Measurements from ENCODE around the gene CCND1.

The CCND1 gene

DNA sequence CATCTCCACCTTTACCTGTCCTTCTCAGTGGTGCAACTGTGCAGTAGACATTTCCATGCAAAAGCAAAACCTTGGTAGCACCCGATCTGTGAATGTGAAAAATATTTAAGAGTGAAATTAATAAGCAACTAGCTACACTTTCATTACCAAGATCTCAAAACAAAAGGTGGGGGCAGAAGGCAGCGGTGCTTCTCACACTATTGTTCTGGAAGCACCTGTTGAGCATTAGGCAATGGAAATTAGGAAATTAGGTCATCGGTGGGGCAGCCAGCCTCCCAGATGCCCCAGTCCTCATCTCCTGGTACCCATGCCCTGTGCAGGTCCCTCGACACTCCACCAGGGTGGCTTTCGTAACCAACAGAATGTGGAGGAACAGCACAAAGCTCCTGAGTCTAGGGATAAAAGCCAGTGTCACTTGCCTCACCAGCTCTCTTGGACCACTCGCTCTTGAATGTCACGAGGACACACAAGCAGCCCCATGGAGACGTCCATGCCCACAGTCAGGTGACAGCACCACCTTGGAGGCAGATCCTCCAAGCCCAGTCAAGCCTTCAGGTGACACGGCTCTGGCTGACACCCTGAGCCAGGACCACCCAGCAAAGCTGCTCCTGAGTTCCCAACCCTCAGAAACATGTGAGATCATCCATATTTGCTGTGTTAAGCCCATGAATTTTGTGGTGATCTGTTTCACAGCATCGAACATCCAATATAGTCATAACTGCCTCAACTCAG lies 30.9 kb downstream of the CCND1 start:
- TF ChIP-seq CEBPB (IDR thresholded peaks at IDR 0.05) (no peak), CREB1 (IDR thresholded peaks at IDR 0.05; ENCODE audit: low read depth) (no peak), YY1 (IDR thresholded peaks at IDR 0.05; ENCODE audit: low read depth) (no peak), TCF12 (IDR thresholded peaks at IDR 0.05; ENCODE audit: low read depth) (no peak), NFIC (IDR thresholded peaks at IDR 0.05) (no peak), TEAD4 (IDR thresholded peaks at IDR 0.05) (no peak), FOXM1 (IDR thresholded peaks at IDR 0.05; ENCODE audit: borderline replicate concordance, low read depth) (no peak), EGR1 (IDR thresholded peaks at IDR 0.05) (no peak), ZBTB7A (IDR thresholded peaks at IDR 0.05; ENCODE audit: low read depth) (no peak), EP300 (IDR thresholded peaks at IDR 0.05; ENCODE audit: borderline replicate concordance) (no peak), RAD21 (IDR thresholded peaks at IDR 0.05; ENCODE audit: low read depth) (no peak), TAF1 (IDR thresholded peaks at IDR 0.05; ENCODE audit: low read depth) (no peak)
- TF ChIP-seq, protein P1, sequence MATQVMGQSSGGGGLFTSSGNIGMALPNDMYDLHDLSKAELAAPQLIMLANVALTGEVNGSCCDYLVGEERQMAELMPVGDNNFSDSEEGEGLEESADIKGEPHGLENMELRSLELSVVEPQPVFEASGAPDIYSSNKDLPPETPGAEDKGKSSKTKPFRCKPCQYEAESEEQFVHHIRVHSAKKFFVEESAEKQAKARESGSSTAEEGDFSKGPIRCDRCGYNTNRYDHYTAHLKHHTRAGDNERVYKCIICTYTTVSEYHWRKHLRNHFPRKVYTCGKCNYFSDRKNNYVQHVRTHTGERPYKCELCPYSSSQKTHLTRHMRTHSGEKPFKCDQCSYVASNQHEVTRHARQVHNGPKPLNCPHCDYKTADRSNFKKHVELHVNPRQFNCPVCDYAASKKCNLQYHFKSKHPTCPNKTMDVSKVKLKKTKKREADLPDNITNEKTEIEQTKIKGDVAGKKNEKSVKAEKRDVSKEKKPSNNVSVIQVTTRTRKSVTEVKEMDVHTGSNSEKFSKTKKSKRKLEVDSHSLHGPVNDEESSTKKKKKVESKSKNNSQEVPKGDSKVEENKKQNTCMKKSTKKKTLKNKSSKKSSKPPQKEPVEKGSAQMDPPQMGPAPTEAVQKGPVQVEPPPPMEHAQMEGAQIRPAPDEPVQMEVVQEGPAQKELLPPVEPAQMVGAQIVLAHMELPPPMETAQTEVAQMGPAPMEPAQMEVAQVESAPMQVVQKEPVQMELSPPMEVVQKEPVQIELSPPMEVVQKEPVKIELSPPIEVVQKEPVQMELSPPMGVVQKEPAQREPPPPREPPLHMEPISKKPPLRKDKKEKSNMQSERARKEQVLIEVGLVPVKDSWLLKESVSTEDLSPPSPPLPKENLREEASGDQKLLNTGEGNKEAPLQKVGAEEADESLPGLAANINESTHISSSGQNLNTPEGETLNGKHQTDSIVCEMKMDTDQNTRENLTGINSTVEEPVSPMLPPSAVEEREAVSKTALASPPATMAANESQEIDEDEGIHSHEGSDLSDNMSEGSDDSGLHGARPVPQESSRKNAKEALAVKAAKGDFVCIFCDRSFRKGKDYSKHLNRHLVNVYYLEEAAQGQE (IDR thresholded peaks at IDR 0.05; ENCODE audit: low read depth) = no peak
- TF ChIP-seq, protein P2, sequence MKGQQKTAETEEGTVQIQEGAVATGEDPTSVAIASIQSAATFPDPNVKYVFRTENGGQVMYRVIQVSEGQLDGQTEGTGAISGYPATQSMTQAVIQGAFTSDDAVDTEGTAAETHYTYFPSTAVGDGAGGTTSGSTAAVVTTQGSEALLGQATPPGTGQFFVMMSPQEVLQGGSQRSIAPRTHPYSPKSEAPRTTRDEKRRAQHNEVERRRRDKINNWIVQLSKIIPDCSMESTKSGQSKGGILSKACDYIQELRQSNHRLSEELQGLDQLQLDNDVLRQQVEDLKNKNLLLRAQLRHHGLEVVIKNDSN (IDR thresholded peaks at IDR 0.05) = no peak
- TF ChIP-seq, protein P3, sequence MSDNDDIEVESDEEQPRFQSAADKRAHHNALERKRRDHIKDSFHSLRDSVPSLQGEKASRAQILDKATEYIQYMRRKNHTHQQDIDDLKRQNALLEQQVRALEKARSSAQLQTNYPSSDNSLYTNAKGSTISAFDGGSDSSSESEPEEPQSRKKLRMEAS (IDR thresholded peaks at IDR 0.05) = no peak

DNA sequence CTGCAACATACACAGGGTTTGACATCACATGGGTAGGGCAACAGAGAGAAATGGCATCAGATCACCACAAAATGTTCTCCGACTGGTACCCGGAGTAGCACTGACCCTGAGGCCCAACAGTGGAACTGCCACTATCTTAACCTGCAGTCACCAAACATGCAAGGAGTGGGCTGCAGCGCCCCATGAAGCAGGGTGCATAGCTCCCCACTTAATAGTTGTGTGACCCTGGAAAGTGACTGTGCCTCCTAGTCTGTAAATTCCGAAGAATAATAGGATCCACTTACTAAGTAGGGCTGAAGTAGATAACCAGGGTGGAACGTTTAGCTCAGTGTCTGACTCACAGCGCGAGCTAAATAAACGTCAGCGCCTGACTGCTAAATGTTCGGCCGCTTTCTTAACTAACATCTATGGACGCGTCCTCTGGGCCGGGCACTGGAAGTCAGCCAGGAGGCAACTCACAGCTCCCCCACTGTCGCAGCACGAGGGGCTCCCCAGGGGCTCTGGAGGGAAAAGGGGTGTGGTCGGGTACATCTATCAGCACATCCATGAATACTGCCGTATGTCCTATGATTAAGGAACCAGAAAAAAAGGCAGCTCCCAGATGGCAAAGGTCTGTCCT lies 33.4 kb downstream of the CCND1 start:
- TF ChIP-seq, protein P1 (IDR thresholded peaks at IDR 0.05; ENCODE audit: low read depth) = no peak
- TF ChIP-seq TAF1 (IDR thresholded peaks at IDR 0.05; ENCODE audit: low read depth) (no peak), TCF12 (IDR thresholded peaks at IDR 0.05; ENCODE audit: low read depth) (no peak), NFIC (IDR thresholded peaks at IDR 0.05) (no peak), EP300 (IDR thresholded peaks at IDR 0.05; ENCODE audit: borderline replicate concordance) (no peak), EGR1 (IDR thresholded peaks at IDR 0.05) (no peak), TEAD4 (IDR thresholded peaks at IDR 0.05) (no peak), YY1 (IDR thresholded peaks at IDR 0.05; ENCODE audit: low read depth) (no peak), CREB1 (IDR thresholded peaks at IDR 0.05; ENCODE audit: low read depth) (no peak), ZBTB7A (IDR thresholded peaks at IDR 0.05; ENCODE audit: low read depth) (no peak), RAD21 (IDR thresholded peaks at IDR 0.05; ENCODE audit: low read depth) (no peak)
- TF ChIP-seq, protein P3 (IDR thresholded peaks at IDR 0.05) = no peak
- TF ChIP-seq, protein P2 (IDR thresholded peaks at IDR 0.05) = no peak

DNA sequence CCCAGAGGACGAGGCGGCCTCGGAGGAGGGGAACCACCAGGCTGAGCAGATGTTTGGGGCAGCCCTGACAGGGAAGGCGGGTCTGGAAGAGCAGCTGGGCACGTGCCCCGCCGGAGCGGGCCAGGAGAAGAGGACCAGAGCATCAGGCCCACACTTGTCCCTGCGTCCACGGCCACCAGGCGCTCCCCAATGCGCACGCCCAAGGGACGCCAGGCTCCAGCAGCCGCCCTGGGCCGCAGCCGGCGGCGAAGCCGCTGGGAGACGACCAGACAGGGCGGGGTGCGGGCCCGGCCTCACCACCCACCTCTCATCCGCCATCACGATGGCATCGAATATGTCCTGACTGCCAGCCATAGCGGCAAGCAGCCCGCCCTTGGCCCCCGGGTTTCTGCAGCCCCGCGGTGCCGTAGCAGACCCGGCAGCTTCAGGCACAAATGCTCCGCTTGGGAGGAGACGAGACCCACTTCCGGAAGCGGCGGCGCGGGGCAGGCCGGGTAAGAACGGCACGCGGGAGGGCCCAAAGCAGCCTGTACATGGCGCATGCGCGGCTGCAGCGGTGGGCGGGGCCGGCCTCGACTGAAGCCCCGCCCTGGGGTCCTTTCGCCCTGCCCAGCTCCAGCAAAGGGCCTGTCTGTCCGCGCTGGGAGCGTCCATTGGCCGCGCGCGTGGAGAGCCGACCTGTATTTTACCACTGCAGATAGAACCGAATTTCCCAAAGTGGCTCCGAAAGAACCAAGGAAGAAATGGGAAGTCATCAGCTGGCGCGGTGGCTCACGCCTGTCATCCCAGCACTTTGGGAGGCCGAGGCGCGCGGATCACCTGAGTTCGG lies 34.1 kb downstream of the CCND1 start, which contains the start of gene LTO1:
TSS of gene LTO1 (minus strand) at position 468 of the 829 bp plus-strand sequence. CDS start at position 354, 114 bp downstream.
- TF ChIP-seq EP300 (IDR thresholded peaks at IDR 0.05; ENCODE audit: borderline replicate concordance) = no peak
- peak; percentile 49; the same call in 1 of the 2 replicates for TF ChIP-seq YY1 (IDR thresholded peaks at IDR 0.05; ENCODE audit: low read depth)
- no peak for TF ChIP-seq RAD21 (IDR thresholded peaks at IDR 0.05; ENCODE audit: low read depth)
- TF ChIP-seq, protein P2 (IDR thresholded peaks at IDR 0.05) = peak; percentile 72
- TF ChIP-seq TAF1 (IDR thresholded peaks at IDR 0.05; ENCODE audit: low read depth) = peak; percentile 92
- TF ChIP-seq TCF12 (IDR thresholded peaks at IDR 0.05; ENCODE audit: low read depth) = peak; percentile 82
- peak; percentile 41; the same call in 1 of the 2 replicates for TF ChIP-seq NFIC (IDR thresholded peaks at IDR 0.05)
- TF ChIP-seq, protein P3 (IDR thresholded peaks at IDR 0.05) = peak; percentile 74
- peak; percentile 22; the same call in 1 of the 2 replicates for TF ChIP-seq TEAD4 (IDR thresholded peaks at IDR 0.05)

DNA sequence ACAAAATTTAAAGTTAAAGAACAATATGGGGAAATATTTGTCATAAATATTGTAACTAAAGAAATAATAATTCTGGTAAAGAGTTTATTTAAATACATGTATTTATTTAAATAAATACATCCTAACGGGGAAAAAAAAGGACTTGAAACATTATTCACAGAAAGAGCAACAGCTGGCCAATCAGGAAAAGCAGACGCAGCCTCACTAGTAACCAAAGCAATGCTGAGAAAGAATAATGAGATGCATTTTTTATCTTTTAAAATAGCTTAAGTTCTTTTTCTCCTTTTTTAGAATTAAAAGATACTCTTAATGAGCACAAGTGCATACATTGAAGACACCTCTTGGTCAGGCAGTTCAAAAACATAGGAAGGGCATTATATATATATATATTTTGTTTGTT lies 36.8 kb downstream of the CCND1 start:
- TF ChIP-seq TCF12 (IDR thresholded peaks at IDR 0.05; ENCODE audit: low read depth) (no peak), EP300 (IDR thresholded peaks at IDR 0.05; ENCODE audit: borderline replicate concordance) (no peak), TAF1 (IDR thresholded peaks at IDR 0.05; ENCODE audit: low read depth) (no peak), NFIC (IDR thresholded peaks at IDR 0.05) (no peak), FOXM1 (IDR thresholded peaks at IDR 0.05; ENCODE audit: borderline replicate concordance, low read depth) (no peak), YY1 (IDR thresholded peaks at IDR 0.05; ENCODE audit: low read depth) (no peak), RAD21 (IDR thresholded peaks at IDR 0.05; ENCODE audit: low read depth) (no peak), CEBPB (IDR thresholded peaks at IDR 0.05) (no peak), TEAD4 (IDR thresholded peaks at IDR 0.05) (no peak), ZBTB7A (IDR thresholded peaks at IDR 0.05; ENCODE audit: low read depth) (no peak)
- TF ChIP-seq, protein P3 (IDR thresholded peaks at IDR 0.05) = no peak
- TF ChIP-seq, protein P1 (IDR thresholded peaks at IDR 0.05; ENCODE audit: low read depth) = no peak
- TF ChIP-seq, protein P2 (IDR thresholded peaks at IDR 0.05) = no peak

Data from Ishikawa (cell line).